GM12865 (cell line): ENCODE measurements around the gene EEF1AKMT3.

Experiments
- DNase-seq: peaks from one replicate; pipeline ENCODE4 v3.0.0; 2010; ENCODE audit warnings: low read depth
- H3K4me3 ChIP-seq: 2 replicates; pipeline ENCODE4 v1.5.1; 2011; ENCODE audit warnings: mild to moderate bottlenecking, low read depth, low read length, control low read depth
- TF ChIP-seq, protein P1 (sequence below): IDR thresholded peaks from 2 replicates; pipeline ENCODE4 v1.5.1; 2011; ENCODE audit warnings: low read length, control low read depth, low read depth, inconsistent platforms; ENCODE audit not compliant: insufficient read depth; ENCODE audit errors: missing control alignments

Gene EEF1AKMT3

GRCh38 chr12:57752668-57753000 lies 19.8 kb upstream of the EEF1AKMT3 start:
- H3K4me3 ChIP-seq: peak overlapping the region; percentile 15
- TF ChIP-seq, protein P1, sequence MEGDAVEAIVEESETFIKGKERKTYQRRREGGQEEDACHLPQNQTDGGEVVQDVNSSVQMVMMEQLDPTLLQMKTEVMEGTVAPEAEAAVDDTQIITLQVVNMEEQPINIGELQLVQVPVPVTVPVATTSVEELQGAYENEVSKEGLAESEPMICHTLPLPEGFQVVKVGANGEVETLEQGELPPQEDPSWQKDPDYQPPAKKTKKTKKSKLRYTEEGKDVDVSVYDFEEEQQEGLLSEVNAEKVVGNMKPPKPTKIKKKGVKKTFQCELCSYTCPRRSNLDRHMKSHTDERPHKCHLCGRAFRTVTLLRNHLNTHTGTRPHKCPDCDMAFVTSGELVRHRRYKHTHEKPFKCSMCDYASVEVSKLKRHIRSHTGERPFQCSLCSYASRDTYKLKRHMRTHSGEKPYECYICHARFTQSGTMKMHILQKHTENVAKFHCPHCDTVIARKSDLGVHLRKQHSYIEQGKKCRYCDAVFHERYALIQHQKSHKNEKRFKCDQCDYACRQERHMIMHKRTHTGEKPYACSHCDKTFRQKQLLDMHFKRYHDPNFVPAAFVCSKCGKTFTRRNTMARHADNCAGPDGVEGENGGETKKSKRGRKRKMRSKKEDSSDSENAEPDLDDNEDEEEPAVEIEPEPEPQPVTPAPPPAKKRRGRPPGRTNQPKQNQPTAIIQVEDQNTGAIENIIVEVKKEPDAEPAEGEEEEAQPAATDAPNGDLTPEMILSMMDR: no peak
- DNase-seq: no peak

- TF ChIP-seq, protein P1: no peak
- DNase-seq: no peak
These were observed 18.6 kb upstream of the EEF1AKMT3 start for GRCh38 chr12:57753756-57754337.

GRCh38 chr12:57754411-57755193 lies 17.8 kb upstream of the EEF1AKMT3 start, which contains the start of gene MARCHF9:
TSS of gene MARCHF9 (plus strand) at chr12:57755103. CDS start at chr12:57755529, 426 bp downstream.
- TF ChIP-seq, protein P1: no peak
- peak within 1 kb of the TSS; percentile 70 for H3K4me3 ChIP-seq
- peak; percentile 86 for DNase-seq

More at GRCh38 chr12:57753756-57754337, 18.6 kb upstream of the EEF1AKMT3 start:
- H3K4me3 ChIP-seq: no peak overlapping the region

- no peak for DNase-seq
- peak overlapping the region; percentile 70 for H3K4me3 ChIP-seq
- TF ChIP-seq, protein P1: no peak
These were observed 17.3 kb upstream of the EEF1AKMT3 start for GRCh38 chr12:57755194-57755453.

DNA sequence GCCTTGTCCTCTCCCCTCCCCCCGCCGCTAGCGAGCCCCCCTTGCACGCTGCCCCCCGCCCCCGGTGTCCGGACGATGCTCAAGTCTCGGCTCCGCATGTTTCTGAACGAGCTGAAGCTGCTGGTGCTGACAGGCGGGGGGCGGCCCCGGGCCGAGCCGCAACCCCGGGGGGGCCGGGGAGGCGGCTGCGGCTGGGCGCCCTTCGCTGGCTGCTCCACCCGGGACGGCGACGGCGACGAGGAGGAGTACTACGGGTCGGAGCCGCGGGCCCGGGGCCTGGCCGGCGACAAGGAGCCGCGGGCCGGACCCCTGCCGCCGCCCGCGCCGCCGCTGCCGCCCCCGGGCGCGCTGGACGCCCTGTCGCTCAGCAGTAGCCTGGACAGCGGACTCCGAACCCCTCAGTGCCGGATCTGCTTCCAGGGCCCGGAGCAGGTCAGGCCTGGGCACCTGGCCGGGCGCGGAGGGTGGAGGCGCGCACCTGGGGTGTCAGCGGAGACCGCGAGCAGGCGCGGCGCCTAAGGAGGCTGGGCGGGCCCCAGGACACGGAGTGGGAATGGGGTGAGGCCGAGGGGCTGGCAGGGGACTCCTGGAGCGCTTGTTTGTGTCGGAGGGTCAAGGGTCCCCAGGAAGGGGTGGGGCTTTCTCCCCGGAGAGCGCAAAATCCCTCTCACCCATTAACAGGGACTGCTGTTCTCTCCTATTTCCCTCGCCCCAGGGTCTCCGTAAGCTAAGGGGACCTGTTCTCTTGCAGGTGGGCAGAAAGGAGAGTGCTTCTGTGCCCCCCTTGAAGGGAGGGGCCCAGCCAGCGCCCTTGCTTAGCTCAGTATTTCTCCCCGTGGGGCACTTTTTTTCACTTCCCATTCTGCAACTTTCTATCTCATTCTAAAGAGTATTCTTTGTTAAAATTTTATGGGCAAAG lies 16.7 kb upstream of the EEF1AKMT3 start:
- peak overlapping the region; percentile 70 for H3K4me3 ChIP-seq
- TF ChIP-seq, protein P1: no peak
- no peak for DNase-seq

DNA sequence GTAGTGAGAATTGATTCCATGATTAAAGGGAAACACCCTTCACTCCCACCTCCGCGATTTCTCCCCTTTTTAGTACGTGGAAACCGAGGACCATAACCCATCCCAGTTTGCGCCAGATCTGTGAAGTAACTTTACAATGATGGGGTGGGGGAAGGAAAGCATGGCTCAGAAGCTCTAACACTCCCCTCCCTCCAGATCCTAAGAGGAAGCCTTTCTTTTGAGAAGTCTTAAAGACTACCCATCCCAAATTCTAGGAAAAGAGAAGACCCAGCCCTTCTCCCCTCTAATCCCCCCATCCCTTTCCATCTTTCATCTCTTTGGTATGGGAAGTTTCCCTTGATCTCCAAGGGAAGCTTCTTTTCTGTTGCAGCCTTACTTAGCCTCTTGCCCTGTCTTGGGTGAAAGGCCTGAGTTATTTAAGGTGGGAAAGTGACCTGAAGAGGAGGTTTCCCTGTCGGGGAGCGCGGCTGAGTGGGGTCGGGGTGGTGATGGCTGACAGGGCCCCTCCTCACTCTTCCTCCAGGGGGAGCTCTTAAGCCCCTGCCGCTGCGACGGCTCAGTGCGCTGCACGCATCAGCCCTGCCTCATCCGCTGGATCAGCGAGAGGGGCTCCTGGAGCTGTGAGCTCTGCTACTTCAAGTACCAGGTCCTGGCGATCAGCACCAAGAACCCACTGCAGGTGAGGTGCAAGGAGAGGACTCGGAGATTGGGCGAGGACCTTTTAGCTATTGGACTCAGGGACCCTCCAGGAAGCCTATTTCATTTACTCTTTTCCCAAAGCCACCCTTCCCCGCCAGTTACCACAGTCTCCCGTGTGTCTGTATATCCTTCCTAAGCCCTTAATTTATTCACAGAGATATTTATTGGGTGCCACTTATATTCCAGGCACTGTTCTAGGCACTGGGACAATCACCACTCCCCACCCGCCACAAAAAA lies 15.7 kb upstream of the EEF1AKMT3 start:
- TF ChIP-seq, protein P1: peak; percentile 89
- peak overlapping the region; percentile 70 for H3K4me3 ChIP-seq
- peak; percentile 79 for DNase-seq
